ENCODE results near the gene SMIM24.
"Not testable (repeated sequence)": the region's sequence is repeated elsewhere in the genome, so short reads cannot be mapped to it uniquely, and the experiment has no call there.

Gene SMIM24

GRCh38 chr19:3441089-3441985 lies 39.0 kb downstream of the SMIM24 start:
- DNase-seq (ENCODE audit: low spot score) = no peak
- H3K27me3 Mint-ChIP-seq (ENCODE audit: low read depth) = no peaks in the 10 kb centered on the region
- H3K4me3 Mint-ChIP-seq = no peak overlapping the region
- no peaks in the 10 kb centered on the region for H3K9me3 Mint-ChIP-seq
- no peaks in the 10 kb centered on the region for H3K36me3 Mint-ChIP-seq (ENCODE audit: low read depth)
- H3K27ac Mint-ChIP-seq = no peak overlapping the region
- peaks cover 3% of the 10 kb centered on the region for H3K4me1 Mint-ChIP-seq (ENCODE audit: low read depth)

DNA sequence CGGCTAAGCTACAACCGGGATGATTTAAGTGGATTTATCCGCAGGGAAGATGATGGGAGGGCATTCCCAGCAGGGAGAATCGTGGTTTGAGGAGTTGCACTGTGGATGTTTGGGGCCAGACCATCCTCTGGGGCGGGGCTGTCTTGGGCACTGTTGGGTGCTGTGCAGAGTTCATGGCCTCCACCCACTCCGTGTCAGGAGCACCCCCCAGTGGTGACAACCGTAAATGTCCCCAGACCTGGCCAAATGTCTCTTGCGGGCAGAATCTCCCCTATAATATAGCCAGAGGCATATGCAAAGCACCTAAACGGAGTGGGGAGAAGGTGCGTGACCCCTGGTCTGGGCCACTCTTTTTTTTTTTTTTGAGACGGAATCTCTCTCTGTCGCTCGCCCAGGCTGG lies 40.2 kb downstream of the SMIM24 start:
- Mint-ChIP-seq H3K9me3 (no peaks in the 10 kb centered on the region), H3K36me3 (ENCODE audit: low read depth) (no peaks in the 10 kb centered on the region), H3K27me3 (ENCODE audit: low read depth) (no peaks in the 10 kb centered on the region), H3K4me1 (ENCODE audit: low read depth) (peaks cover 7% of the 10 kb centered on the region), H3K27ac (no peak overlapping the region), H3K4me3 (no peak overlapping the region)
- peak; percentile 32 for DNase-seq (ENCODE audit: low spot score)

DNA sequence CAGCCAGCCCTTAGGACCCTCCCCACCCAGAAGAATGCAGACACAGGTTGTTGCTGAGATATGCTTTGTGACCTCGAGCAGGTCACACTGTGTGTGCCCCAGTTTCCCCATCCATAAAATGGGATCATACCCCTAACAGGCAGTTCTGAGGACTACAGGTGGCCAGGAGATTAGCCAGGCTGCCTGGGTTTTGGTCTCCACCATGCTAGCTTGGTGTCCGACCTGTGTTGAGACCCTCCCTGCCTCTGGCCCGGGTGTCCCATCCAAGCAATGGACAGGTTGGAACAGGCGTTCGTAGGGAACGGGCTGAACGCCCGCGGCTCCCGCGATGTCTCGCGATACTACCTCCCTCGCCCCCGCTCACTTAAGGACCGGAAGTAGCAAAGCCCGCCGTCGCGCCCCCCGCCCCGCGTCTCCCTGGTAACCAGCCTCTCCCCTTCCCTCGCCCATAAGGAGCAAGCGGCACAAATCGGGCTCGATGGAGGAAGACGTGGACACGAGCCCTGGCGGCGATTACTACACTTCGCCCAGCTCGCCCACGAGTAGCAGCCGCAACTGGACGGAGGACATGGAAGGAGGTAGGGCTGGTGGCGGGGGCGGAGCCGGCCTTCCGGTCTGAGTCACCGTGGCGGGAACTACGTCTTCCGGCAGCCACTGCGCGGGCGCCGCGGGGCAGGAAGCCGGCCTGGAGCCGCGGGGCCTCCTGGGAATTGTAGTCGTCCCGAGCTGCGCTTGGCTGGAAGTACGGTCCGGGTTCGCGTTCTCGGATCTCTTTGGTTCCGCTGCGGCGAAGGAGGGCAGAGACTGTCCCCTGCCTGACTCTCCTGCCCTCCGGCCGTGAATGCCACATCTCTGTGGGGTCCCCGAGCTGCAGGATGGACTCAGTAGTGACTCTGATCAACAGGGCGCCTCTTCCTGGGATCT lies 45.4 kb downstream of the SMIM24 start:
- peak overlapping the region; percentile 98 for H3K4me3 Mint-ChIP-seq
- H3K9me3 Mint-ChIP-seq = peaks cover 10% of the 10 kb centered on the region
- no peaks in the 10 kb centered on the region for H3K27me3 Mint-ChIP-seq (ENCODE audit: low read depth)
- peak; percentile 96 for DNase-seq (ENCODE audit: low spot score)
- H3K36me3 Mint-ChIP-seq (ENCODE audit: low read depth) = peaks cover 7% of the 10 kb centered on the region
- peak overlapping the region; percentile 98 for H3K27ac Mint-ChIP-seq
- peaks cover 11% of the 10 kb centered on the region for H3K4me1 Mint-ChIP-seq (ENCODE audit: low read depth)

GRCh38 chr19:3433805-3434540 lies 46.4 kb downstream of the SMIM24 start:
- Mint-ChIP-seq H3K4me3 (peak overlapping the region; percentile 98), H3K27me3 (ENCODE audit: low read depth) (no peaks in the 10 kb centered on the region), H3K9me3 (peaks cover 10% of the 10 kb centered on the region), H3K27ac (peak overlapping the region; percentile 98), H3K4me1 (ENCODE audit: low read depth) (peaks cover 9% of the 10 kb centered on the region), H3K36me3 (ENCODE audit: low read depth) (peaks cover 7% of the 10 kb centered on the region)
- DNase-seq (ENCODE audit: low spot score) = no peak

DNA sequence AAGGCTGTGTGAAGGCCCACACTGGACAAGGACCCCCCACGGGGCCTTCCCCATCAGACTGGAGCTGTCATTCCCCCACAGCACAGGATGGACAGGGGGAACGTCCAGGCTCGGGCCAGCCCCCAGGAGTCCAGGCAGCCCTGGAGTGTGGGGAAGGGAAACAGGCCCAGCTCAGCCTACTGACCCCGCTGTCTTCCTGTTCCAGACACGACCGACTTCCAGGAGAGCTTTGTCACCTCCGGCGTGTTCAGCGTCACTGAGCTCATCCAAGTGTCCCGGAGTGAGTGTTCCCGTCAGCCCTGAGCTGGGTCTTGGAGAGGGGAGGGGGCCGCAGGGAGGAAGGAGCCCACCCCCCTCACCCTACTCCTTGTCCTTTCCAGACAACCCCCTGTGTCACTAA lies 47.0 kb downstream of the SMIM24 start:
- no peak overlapping the region for H3K27ac Mint-ChIP-seq
- DNase-seq (ENCODE audit: low spot score) = no peak
- peaks cover 7% of the 10 kb centered on the region for H3K36me3 Mint-ChIP-seq (ENCODE audit: low read depth)
- peaks cover 9% of the 10 kb centered on the region for H3K4me1 Mint-ChIP-seq (ENCODE audit: low read depth)
- H3K4me3 Mint-ChIP-seq = no peak overlapping the region
- H3K9me3 Mint-ChIP-seq = peaks cover 10% of the 10 kb centered on the region
- no peaks in the 10 kb centered on the region for H3K27me3 Mint-ChIP-seq (ENCODE audit: low read depth)

GRCh38 chr19:3431760-3432397 lies 48.4 kb downstream of the SMIM24 start:
- H3K27ac Mint-ChIP-seq = no peak overlapping the region
- no peaks in the 10 kb centered on the region for H3K27me3 Mint-ChIP-seq (ENCODE audit: low read depth)

GRCh38 chr19:3430366-3430680 lies 50.0 kb downstream of the SMIM24 start:
- H3K4me1 Mint-ChIP-seq (ENCODE audit: low read depth); DNase-seq (ENCODE audit: low spot score); H3K27ac Mint-ChIP-seq; H3K27me3 Mint-ChIP-seq (ENCODE audit: low read depth); H3K4me3 Mint-ChIP-seq; H3K36me3 Mint-ChIP-seq (ENCODE audit: low read depth): not testable (repeated sequence)
- peaks cover 10% of the 10 kb centered on the region for H3K9me3 Mint-ChIP-seq

More at GRCh38 chr19:3431760-3432397, 48.4 kb downstream of the SMIM24 start:
- DNase-seq (ENCODE audit: low spot score) = no peak
- no peak overlapping the region for H3K4me3 Mint-ChIP-seq
- H3K36me3 Mint-ChIP-seq (ENCODE audit: low read depth) = peaks cover 7% of the 10 kb centered on the region
- peaks cover 9% of the 10 kb centered on the region for H3K4me1 Mint-ChIP-seq (ENCODE audit: low read depth)
- peaks cover 10% of the 10 kb centered on the region for H3K9me3 Mint-ChIP-seq

- Mint-ChIP-seq H3K9me3 (no peaks in the 10 kb centered on the region), H3K27ac (no peak overlapping the region), H3K36me3 (ENCODE audit: low read depth) (no peaks in the 10 kb centered on the region), H3K4me3 (no peak overlapping the region), H3K27me3 (ENCODE audit: low read depth) (no peaks in the 10 kb centered on the region), H3K4me1 (ENCODE audit: low read depth) (no peaks in the 10 kb centered on the region)
- no peak for DNase-seq (ENCODE audit: low spot score)
These were observed 53.9 kb downstream of the SMIM24 start for GRCh38 chr19:3426433-3426832.
